Lung (tissue), 12 donors: ENCODE measurements around the gene MAP2K5. TPM values are rescaled to one million over a fixed set of nuclear protein-coding genes. Genes with fewer than 3 reads are reported as not detected.

ENCODE experiments used
- ATAC-seq: fragments of 200-7000 bp; cut with Tn5 transposase; one replicate; pipeline ENCODE4 v1.9.1; 2020; ENCODE audit warnings: moderate number of reproducible peaks; ENCODE audit not compliant: insufficient read depth, low FRiP score
- DNase-seq, 3 donors: peaks; one replicate each; pipeline ENCODE4 v3.0.0-alpha.2; 2013 to 2017
- H3K27ac ChIP-seq, 2 donors: one replicate each; pipeline ENCODE4 v1.5.1; 2013; ENCODE audit warnings: mild to moderate bottlenecking in 2 of 2, moderate library complexity in 2 of 2, control low read depth in 1 of 2, inconsistent platforms in 1 of 2, low read depth in 1 of 2, low read length in 1 of 2
- H3K27me3 ChIP-seq, 3 donors: one replicate each; pipeline ENCODE4 v1.5.1; 2013; ENCODE audit warnings: low read length in 2 of 3; ENCODE audit not compliant: control insufficient read depth in 3 of 3, insufficient read depth in 3 of 3
- H3K36me3 ChIP-seq, 4 donors: one replicate each; pipeline ENCODE4 v1.5.1; 2013; ENCODE audit warnings: low read length in 4 of 4, mild to moderate bottlenecking in 1 of 4, moderate library complexity in 1 of 4; ENCODE audit not compliant: control insufficient read depth in 4 of 4, insufficient read depth in 4 of 4
- H3K4me1 ChIP-seq, 5 donors: one replicate each; pipeline ENCODE4 v1.5.1; 2013; ENCODE audit warnings: low read length in 5 of 5, mild to moderate bottlenecking in 2 of 5, moderate library complexity in 1 of 5; ENCODE audit not compliant: control insufficient read depth in 5 of 5, insufficient read depth in 5 of 5
- H3K4me3 ChIP-seq: one replicate; pipeline ENCODE4 v1.5.1; 2013; ENCODE audit warnings: mild to moderate bottlenecking, control low read depth, moderate library complexity
- H3K9ac ChIP-seq, 2 donors: one replicate each; pipeline ENCODE4 v1.5.1; 2013; ENCODE audit warnings: low read length in 2 of 2, control low read depth in 1 of 2; ENCODE audit not compliant: insufficient read depth in 1 of 2
- H3K9me3 ChIP-seq, 4 donors: one replicate each; pipeline ENCODE4 v1.5.1; 2013; ENCODE audit warnings: low read length in 3 of 4, mild to moderate bottlenecking in 1 of 4, moderate library complexity in 1 of 4; ENCODE audit not compliant: control insufficient read depth in 4 of 4, insufficient read depth in 3 of 4
- WGBS, 2 donors: extraction: QIAGEN DNeasy Blood & Tissue Kit; methylation state at CpG; one replicate each; pipeline ENCODE4 v1.1.7; 2013; 5-methylcytosine and 5-hydroxymethylcytosine counted together
- polyA plus RNA-seq, 2 donors: library from polyadenylated mRNA; stranded (reverse); fragments of 200-250 nt; gene quantifications; one replicate each; pipeline ENCODE4 v1.2.1, GENCODE V29; 2013
- total RNA-seq, 2 donors: library from RNA; depleted of rRNA in 1 of 2; stranded (reverse); fragments of >200 nt in 1 of 2; gene quantifications; one replicate each; pipeline ENCODE4 v1.2.1, GENCODE V29; 2014 to 2021
- TF ChIP-seq, protein P1 (sequence below): IDR thresholded peaks from 2 replicates; pipeline ENCODE4 v1.5.1; 2012; ENCODE audit warnings: mild to moderate bottlenecking; ENCODE audit errors: control extremely low read depth, extremely low read depth
- donor health status: control.
- donor health status: control.
- donor health status: Bipolar disorder and iron deficiency.
- donor health status: healthy.
- donor health status: DM: yes; HTN: yes; CAD: no.

The MAP2K5 gene
- total and polyA plus RNA-seq, 4 donors: 6.3 to 19.1 (median 12.4) TPM

DNA sequence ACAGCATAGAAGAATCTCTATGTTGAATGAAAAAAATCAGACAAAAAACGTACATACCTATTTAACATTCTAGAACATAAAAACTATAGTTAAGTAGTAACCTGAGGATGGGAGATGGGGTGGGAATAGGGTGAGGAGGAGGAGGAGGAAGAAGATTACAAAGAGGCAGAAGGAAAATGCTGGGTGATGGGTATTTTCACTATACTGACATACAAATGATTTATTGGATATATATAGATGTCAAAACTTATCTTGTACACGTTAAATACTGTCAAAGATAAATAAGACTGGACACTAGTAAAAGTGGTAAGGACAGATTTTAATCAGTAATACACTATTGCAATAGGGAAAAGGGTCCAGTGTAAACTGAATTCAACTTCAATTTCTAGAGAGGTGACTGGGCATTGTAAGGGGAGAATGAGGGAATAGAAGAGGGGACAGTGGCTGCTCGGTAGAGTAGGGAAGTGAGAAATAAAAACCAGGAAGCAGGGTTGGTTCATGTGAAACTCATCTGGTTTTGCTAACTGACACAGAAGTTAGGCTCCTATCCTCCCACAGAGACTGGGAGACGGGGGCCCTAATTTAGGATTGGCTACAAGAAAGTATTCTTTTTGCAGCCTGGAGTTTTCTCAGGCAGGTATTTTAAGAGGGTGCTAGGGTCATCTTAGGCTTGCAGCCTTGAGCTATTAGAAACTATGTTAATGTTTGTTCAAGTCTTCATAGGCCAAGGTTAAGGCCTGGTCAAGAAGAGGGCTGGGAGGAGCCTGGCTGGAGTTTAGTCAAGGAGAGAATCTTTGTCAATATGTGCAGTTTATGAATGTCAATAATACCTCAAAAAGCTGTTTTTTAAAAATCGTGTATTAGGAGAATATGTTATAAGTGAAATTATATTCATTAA is 36.6 kb upstream of the MAP2K5 start:
- Histone ChIP-seq H3K4me1 (peaks cover 0 to 5% (median 0%) of the 10 kb centered on the region in 5 donors), H3K27me3 (peaks cover 0 to 16% (median 12%) of the 10 kb centered on the region in 3 donors), H3K9ac (no peak overlapping the region), H3K36me3 (no peaks in the 10 kb centered on the region), H3K27ac (no peak overlapping the region), H3K4me3 (no peak overlapping the region), H3K9me3 (no peaks in the 10 kb centered on the region)
- ATAC-seq (peak; percentile 27), DNase-seq (no peak)
- TF ChIP-seq, protein P1, sequence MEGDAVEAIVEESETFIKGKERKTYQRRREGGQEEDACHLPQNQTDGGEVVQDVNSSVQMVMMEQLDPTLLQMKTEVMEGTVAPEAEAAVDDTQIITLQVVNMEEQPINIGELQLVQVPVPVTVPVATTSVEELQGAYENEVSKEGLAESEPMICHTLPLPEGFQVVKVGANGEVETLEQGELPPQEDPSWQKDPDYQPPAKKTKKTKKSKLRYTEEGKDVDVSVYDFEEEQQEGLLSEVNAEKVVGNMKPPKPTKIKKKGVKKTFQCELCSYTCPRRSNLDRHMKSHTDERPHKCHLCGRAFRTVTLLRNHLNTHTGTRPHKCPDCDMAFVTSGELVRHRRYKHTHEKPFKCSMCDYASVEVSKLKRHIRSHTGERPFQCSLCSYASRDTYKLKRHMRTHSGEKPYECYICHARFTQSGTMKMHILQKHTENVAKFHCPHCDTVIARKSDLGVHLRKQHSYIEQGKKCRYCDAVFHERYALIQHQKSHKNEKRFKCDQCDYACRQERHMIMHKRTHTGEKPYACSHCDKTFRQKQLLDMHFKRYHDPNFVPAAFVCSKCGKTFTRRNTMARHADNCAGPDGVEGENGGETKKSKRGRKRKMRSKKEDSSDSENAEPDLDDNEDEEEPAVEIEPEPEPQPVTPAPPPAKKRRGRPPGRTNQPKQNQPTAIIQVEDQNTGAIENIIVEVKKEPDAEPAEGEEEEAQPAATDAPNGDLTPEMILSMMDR: no peak
- 63 to 67% methylated on average over 5 of the region's 5 CpGs for WGBS, 2 donors

DNA sequence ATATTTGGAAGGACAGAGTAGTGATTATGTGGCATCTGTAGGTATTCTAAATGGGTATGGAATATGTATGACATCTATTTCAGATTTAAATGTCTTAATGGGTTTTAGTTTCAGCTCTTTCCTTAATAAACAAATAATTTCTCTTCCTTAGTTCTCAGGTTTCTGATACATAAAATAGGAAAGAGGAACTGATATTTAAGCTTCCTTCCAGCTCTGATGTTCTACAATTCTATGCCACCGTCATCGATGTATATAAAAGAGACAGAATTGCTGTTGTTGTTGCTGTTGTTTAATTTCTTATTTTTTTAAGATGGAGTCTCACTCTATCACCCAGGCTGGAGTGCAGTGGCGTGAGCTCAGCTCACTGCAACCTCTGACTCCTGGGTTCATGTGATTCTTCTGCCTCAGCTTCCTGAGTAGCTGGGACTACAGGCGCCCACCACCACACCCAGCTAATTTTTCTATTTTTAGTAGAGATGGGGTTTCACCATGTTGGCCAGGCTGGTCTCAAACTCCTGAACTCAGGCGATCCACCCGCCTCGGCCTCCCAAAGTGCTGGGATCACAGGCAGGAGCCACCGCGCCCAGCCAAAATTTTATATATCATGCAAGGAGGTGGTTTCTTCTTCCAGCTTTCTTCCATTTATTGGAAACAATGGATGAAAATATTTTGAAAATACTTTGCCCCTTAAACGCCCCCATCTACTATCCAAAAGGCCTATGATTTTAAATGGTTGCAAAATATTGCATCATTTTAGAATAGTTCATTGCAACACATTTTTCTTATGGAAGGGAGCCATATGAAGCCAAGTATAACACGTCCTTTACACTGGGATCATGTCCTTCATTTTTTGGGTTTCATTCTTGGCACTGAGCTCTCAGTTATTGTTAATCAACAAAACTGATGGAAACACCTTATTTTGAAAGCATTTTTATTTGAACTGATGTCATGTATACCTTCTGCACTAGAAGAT is 35.4 kb upstream of the MAP2K5 start:
- DNase-seq: peak in 2 of 3 donors; percentile 64 to 82
- Histone ChIP-seq H3K36me3 (no peaks in the 10 kb centered on the region), H3K4me3 (no peak overlapping the region), H3K9me3 (no peaks in the 10 kb centered on the region), H3K9ac (no peak overlapping the region), H3K4me1 (peaks cover 0 to under 1% (median 0%) of the 10 kb centered on the region in 5 donors), H3K27ac (no peak overlapping the region), H3K27me3 (peaks cover 0 to 12% (median 8%) of the 10 kb centered on the region in 3 donors)
- TF ChIP-seq, protein P1: no peak
- no peak for ATAC-seq
- 73 to 82% methylated on average over 11 of the region's 11 CpGs for WGBS, 2 donors

DNA sequence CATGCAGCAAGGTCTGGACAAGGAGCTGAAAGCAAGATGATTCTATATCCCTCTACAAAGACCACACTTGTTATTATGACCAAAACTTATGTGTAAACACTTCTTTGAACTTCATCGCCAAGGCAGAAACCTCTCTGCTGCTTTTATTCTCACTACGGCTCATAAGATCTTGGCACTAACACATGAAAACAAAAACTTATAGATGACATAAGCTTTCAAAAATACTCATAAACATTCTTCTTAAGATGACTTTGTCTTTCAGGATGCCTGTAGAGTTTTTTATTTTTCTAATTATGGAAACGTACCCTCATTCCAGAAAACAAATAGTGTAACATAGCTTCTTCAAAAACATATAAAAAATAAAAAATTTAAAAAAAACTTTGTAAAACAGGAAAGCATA is 34.1 kb upstream of the MAP2K5 start:
- DNase-seq: peak in 2 of 3 donors; percentile 28 to 39
- Histone ChIP-seq H3K4me1 (no peaks in the 10 kb centered on the region), H3K27ac (no peak overlapping the region), H3K9ac (no peak overlapping the region), H3K27me3 (no peaks in the 10 kb centered on the region), H3K4me3 (no peak overlapping the region), H3K9me3 (no peaks in the 10 kb centered on the region), H3K36me3 (peaks cover 0 to 7% (median 2%) of the 10 kb centered on the region in 4 donors)
- TF ChIP-seq, protein P1: no peak
- no peak for ATAC-seq
- WGBS, 2 donors: 91 to 93% methylated on average over 3 of the region's 3 CpGs
